H1 (cell line): ENCODE measurements around the gene WFDC8. TPM values are rescaled to one million over a fixed set of nuclear protein-coding genes. Genes with fewer than 3 reads are reported as not detected.

ENCODE experiments used
- ATF3 ChIP-seq: IDR thresholded peaks from 2 replicates; pipeline ENCODE4 v1.6.1; 2011; ENCODE audit warnings: low read depth, mild to moderate bottlenecking, low read length; ENCODE audit not compliant: insufficient read depth
- CHD2 ChIP-seq: IDR thresholded peaks from 2 replicates; pipeline ENCODE4 v1.6.1; 2012; ENCODE audit warnings: low read length, improper control_type of control experiment
- CHD7 ChIP-seq: fragments of 300-600 bp; sonication (generic); IDR thresholded peaks from 2 replicates; pipeline ENCODE4 v1.7.1; 2012; ENCODE audit warnings: low read length, moderate library complexity, mild to moderate bottlenecking, inconsistent platforms; ENCODE audit not compliant: insufficient replicate concordance
- RXRA ChIP-seq: IDR thresholded peaks from 2 replicates; pipeline ENCODE4 v1.6.1; 2011; ENCODE audit warnings: low read depth, mild to moderate bottlenecking, low read length, moderate library complexity; ENCODE audit not compliant: insufficient read depth
- polyA plus RNA-seq, 7 experiments: library from polyadenylated mRNA; depleted of rRNA in 3 of 7; stranded (reverse) in 5 of 7; unstranded in 2 of 7; fragments of >200 nt in 5 of 7; fragments of 200-250 nt in 2 of 7; gene quantifications; 1 replicate in 5 of 7; 2 replicates in 1 of 7; 4 replicates in 1 of 7; pipeline versions ENCODE4 v1.2.1 to v1.2.3, GENCODE V29; 2011 to 2013; ENCODE audit warnings: missing spikeins in 2 of 7, mixed read lengths in 2 of 7
- total RNA-seq: library from RNA; stranded (reverse); fragmentation: NEBNext Ultra II Directional; extraction: Animal tissue kit (Norgen Biotek cat#: 25700); gene quantifications from 2 replicates; pipeline ENCODE4 v1.2.1, GENCODE V29; 2021

Gene WFDC8
- total and polyA plus RNA-seq, 2 of the 8 experiments (the other 6 are each of a cell fraction or from before 2014, with no cell fraction given), result not detected

GRCh38 chr20:45595235-45595634 lies 16.2 kb upstream of the WFDC8 start (continued):
- TF ChIP-seq CHD7, result no peak
- TF ChIP-seq ATF3, result no peak
- no peak for TF ChIP-seq CHD2
- TF ChIP-seq RXRA, result no peak
